Skin epidermis (tissue), 12 donors: ENCODE results near the gene STXBP5L.
A peak's percentile ranks its signal among the peaks of the same experiment; 100 is the strongest.
"Not testable (repeated sequence)": the region's sequence is repeated elsewhere in the genome, so short reads cannot be mapped to it uniquely, and the experiment has no call there.

Source experiments
- H3K27ac ChIP-seq, 21 experiments: fragments of 200-600 bp; sonication (generic) in 11 of 21; one replicate each; pipeline ENCODE4 v1.5.0; 2020; ENCODE audit warnings: mild to moderate bottlenecking in 3 of 21, inconsistent platforms in 2 of 21, moderate library complexity in 2 of 21
- H3K4me3 ChIP-seq, 7 experiments: fragments of 200-600 bp; sonication (generic) in 2 of 7; one replicate each; pipeline ENCODE4 v1.5.0; 2020; ENCODE audit warnings: inconsistent platforms in 2 of 7, mild to moderate bottlenecking in 2 of 7, moderate library complexity in 1 of 7

The STXBP5L gene

GRCh38 chr3:120908030-120908794 lies at the start of gene STXBP5L:
STXBP5L (plus strand) TSS chr3:120908205; CDS start chr3:120909579, 1,374 bp downstream.
- no peak within 1 kb of the TSS for H3K27ac ChIP-seq

GRCh38 chr3:120858521-120858920 lies 49.5 kb upstream of the STXBP5L start:
- Histone ChIP-seq H3K4me3 (no peak overlapping the region), H3K27ac (no peak overlapping the region)

More at GRCh38 chr3:120908030-120908794, at the start of gene STXBP5L:
- peak within 1 kb of the TSS in 5 of 7 experiments; percentile 5 to 40 (median 21) for H3K4me3 ChIP-seq

- Histone ChIP-seq H3K27ac (no peak overlapping the region), H3K4me3 (no peak overlapping the region)
Measured at GRCh38 chr3:120864541-120864940, 43.5 kb upstream of the STXBP5L start.

- Histone ChIP-seq H3K4me3 (no peak overlapping the region), H3K27ac (no peak overlapping the region)
Measured at GRCh38 chr3:120875507-120875906, 32.5 kb upstream of the STXBP5L start.

GRCh38 chr3:120875989-120876388 lies 32.0 kb upstream of the STXBP5L start:
- no peak overlapping the region for H3K4me3 ChIP-seq
- no peak overlapping the region for H3K27ac ChIP-seq

DNA sequence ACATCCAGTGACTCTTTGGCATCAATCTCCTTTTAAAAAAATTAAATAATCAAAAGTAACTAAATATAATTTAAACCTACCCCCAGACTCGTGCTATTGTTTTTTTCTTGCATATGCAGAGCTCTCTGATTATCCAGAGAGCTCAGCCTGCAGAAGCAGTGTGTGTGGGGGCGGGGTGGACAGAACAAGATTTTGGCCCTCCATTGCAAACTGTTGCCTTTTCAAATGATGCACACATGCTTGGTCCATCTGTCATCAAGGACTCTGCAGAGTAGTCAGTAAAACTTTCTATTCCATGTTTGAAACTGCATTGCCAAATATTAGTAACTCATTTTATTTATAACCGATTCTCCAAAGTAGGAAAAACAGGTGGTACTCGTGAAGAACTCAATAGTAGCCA lies 28.6 kb upstream of the STXBP5L start:
- H3K4me3 ChIP-seq = no peak overlapping the region
- no peak overlapping the region for H3K27ac ChIP-seq

- Histone ChIP-seq H3K27ac (no peak overlapping the region), H3K4me3 (no peak overlapping the region)
Measured at GRCh38 chr3:120892921-120893320, 15.1 kb upstream of the STXBP5L start.

DNA sequence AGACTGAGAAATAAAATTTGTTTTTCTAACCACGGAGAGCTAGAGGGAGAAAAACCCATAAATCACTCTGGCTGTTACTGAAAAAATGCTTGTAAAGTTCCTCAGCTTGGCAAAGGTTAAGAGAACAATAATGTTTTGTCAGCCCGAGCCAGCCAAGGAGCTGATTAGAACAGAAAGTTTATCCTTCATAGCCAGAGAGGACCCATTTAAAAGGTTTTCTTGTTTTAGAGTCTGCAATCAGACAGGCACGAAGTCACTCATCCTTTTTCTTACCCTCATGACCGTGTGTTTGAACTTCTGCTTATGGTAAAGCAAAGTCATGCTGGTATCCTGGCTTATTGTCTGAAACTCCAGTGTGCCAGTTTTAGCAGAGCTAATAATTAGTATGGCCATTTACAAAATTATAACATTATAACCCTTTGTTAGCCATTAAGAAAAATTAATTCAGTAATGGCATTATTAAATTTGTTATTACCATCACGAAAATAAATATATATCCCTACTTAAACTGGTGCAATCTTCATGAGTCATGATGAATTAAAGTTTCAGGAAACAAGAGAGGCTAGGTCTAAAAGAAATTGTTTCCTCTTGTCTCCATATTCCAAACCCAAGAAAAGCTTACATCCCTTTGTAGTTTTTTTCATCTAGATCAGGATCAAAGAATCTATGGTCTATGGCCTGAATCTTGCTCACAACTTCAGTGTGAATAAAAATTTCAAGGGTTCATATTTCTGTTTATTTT lies 13.5 kb upstream of the STXBP5L start:
- Histone ChIP-seq H3K4me3 (no peak overlapping the region), H3K27ac (no peak overlapping the region)

- H3K4me3 ChIP-seq = not testable (repeated sequence)
Measured at GRCh38 chr3:120901716-120902115, 6.3 kb upstream of the STXBP5L start.

GRCh38 chr3:120903221-120903620 lies 4.8 kb upstream of the STXBP5L start:
- Histone ChIP-seq H3K4me3 (no peak overlapping the region), H3K27ac (no peak overlapping the region)

More at GRCh38 chr3:120901716-120902115, 6.3 kb upstream of the STXBP5L start:
- not testable (repeated sequence) for H3K27ac ChIP-seq

- no peak overlapping the region for H3K27ac ChIP-seq
Measured at GRCh38 chr3:120907659-120908029, 361 bp upstream of the STXBP5L start.

DNA sequence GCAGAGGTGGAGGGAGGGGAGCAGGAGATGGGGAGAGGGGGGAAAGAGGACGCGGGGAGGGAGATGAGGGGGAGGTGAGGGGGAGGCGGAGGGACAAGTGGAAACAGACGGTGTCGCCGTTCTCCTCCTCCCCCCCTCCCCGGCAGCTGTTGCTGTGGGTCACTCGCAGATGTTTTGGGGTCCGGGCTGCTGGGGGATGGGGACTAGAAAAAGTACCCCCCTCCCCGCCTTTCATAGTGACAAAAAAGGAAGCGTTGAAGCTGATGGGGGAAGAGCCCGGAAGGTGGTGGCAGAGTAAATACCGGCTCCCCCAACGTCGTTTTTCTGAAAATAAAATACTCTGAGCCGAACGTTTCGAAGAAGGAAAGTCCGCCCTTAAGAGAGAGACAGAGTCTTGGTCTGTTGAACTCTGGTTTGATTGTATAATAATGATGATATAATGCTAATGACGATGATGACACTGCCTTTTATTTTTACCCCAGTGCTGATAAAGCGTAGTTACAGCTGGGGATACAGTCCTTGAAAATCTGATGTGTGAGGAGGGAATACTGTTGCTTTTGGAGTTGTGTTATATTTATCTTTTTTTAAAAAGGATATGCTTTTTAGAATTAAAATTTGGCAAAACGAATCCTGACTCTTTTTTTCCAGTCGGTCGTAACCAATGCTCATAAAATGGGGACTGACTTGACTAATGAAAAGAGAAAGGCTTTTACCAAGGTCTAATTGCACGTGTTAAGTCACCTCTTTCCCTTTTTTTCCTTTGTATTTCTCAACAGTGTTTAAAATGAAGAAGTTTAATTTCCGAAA lies 993 bp downstream of the STXBP5L start:
- no peak overlapping the region for H3K27ac ChIP-seq
- H3K4me3 ChIP-seq = peak overlapping the region in 5 of 7 experiments; percentile 5 to 40 (median 21)

More at GRCh38 chr3:120907659-120908029, 361 bp upstream of the STXBP5L start:
- H3K4me3 ChIP-seq = no peak overlapping the region

DNA sequence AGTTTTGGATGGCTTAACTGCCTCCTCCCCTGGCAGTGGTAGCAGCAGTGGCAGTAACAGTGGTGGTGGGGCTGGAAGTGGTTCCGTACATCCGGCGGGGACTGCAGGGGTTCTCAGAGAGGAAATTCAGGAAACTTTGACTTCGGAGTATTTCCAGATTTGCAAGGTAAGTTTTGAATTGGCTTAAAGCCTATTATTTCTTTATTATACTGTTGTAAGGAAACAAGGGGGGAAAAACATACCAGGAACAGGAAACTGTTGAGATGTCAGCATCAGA lies 1.5 kb downstream of the STXBP5L start:
- no peak overlapping the region for H3K4me3 ChIP-seq
- H3K27ac ChIP-seq = no peak overlapping the region

GRCh38 chr3:120926146-120926545 lies 18.1 kb downstream of the STXBP5L start:
- Histone ChIP-seq H3K4me3 (no peak overlapping the region), H3K27ac (no peak overlapping the region)

GRCh38 chr3:120928991-120929390 lies 21.0 kb downstream of the STXBP5L start:
- no peak overlapping the region for H3K4me3 ChIP-seq

DNA sequence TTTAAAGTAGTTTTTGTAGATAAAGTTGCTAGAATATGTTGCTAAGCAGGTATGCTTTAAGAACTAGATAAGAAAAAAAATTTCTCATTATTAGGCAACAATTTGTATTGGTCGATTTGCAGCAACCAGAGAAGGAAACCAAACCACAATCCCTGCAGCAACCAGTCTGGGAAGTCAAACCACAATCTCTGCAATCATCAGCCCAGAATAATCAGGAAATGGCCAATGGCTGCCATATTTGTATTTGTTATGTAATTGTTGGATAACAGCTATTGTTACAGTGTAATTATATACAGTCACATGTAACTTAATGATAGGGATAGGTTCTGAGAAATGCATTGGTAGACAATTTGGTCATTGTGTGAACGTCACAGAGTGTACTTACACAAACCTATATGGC lies 23.6 kb downstream of the STXBP5L start:
- Histone ChIP-seq H3K27ac (no peak overlapping the region), H3K4me3 (no peak overlapping the region)

More at GRCh38 chr3:120928991-120929390, 21.0 kb downstream of the STXBP5L start:
- H3K27ac ChIP-seq = no peak overlapping the region

DNA sequence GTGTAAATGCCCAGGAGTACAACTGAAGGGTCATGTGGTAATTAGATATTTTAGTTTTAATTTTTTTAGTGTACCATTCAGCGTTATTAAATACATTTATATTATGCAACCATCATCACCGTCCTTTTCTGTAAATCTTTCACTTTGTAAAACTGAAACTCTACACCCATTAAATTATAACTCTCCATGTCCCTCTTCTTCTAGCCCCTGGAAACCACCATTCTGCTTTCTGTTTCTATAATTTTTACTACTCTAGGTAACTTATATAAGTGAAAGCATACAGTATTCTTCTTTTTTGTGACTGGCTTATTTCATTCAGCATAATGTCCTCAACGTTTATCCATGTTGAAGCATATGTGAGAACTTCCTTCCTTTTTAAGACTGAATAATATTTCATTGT lies 48.1 kb downstream of the STXBP5L start:
- Histone ChIP-seq H3K4me3 (no peak overlapping the region), H3K27ac (no peak overlapping the region)

- Histone ChIP-seq H3K4me3 (no peak overlapping the region), H3K27ac (no peak overlapping the region)
Measured at GRCh38 chr3:120982608-120983320, 74.8 kb downstream of the STXBP5L start.

DNA sequence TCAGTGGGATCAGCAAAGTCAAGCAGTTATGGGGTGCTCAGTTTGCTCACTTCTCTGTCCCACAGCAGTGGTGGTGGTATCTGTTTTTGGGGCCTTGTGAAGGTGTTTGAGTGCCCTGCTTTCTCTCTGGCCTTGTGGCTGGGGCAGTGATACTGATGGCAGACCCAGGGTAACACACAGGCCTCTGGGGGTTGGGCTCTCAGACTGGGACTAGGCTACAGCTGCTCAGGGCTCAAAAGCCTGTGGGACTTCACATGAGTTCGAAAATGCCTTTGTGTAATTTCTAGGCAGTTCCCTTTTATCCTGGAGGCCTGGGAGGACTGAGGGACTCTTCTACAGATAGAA lies 75.3 kb downstream of the STXBP5L start:
- H3K27ac ChIP-seq = no peak overlapping the region
- no peak overlapping the region for H3K4me3 ChIP-seq

DNA sequence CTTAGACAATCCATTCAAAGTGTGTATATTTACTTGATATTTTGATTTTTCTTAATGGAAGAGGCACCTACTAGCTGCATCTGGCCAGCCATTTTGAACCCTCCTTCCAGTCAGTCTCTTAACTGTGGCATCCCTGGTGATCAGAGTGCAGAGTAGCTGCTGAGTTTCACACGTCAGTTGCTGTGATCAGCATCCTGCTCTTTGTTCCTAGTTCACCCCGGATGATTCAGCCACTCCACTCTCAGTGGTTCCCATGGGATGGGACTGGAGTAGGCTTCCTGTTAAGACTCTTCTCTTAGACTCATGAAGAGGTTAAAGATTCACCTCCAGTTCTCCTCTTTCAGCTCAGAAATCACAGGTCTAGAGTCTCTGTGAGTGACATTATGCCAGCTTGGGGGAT lies 75.8 kb downstream of the STXBP5L start:
- no peak overlapping the region for H3K4me3 ChIP-seq

More for the DNA sequence above, 75.8 kb downstream of the STXBP5L start:
- H3K27ac ChIP-seq = no peak overlapping the region
